ENCODE results near the gene HDAC4.

HDAC4 gene

DNA sequence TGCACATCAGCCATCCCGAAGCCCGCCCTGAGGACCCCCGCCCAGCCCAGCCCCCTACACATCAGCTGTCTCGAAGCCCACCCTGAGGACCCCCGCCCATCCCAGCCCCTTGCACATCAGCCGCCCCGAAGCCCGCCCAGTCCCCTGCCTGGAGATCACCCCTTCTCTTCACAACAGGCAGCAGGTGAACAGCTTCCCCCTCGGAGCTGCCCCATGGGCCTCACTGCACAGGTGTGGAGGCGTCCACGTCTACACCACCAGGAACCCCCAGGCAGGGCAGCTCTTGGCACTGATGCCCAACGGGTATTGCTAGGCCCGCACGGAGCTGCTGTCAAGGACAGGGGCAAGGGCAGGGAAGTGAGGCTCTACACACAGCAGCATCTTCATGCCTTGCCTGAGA, 137.6 kb downstream of the HDAC4 start:
- DNase-seq, result no peak

GRCh38 chr2:239262484-239263230, 138.2 kb downstream of the HDAC4 start:
- no peak for DNase-seq

DNA sequence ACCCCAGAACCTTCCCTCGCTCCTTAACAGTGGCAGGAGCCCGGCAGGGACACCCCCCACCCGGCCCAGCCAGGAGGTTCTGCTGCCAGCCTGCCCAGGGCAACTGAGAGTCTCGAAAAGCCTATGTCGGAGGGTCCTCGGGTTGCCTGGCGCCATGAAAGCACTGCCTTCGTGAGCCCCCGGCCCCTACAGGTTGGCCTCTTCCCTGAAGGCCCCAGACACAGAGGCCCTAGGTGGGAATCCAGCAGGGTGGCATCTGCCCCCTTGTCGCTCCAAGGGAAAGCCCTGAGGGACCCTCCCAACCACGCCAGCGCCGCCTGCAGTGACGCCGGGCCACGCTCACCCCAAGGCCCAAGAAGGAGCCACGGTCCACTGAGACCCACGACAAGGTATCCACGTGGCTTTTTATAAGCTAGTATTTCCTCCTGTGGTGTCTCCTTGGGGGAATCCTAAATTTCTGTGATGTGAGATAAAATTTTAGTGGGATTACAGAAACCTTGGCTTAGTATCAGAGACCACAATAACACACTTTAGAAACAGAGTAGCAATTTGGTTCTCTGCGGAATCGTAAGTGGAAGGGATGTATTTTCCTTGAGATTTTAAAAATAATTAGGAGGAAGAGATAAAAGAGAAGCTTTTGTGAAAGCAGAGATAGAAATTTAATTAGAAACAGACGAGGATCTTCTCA, 138.9 kb downstream of the HDAC4 start:
- no peak for DNase-seq

GRCh38 chr2:239261356-239261755, 139.5 kb downstream of the HDAC4 start:
- no peak for DNase-seq

DNA sequence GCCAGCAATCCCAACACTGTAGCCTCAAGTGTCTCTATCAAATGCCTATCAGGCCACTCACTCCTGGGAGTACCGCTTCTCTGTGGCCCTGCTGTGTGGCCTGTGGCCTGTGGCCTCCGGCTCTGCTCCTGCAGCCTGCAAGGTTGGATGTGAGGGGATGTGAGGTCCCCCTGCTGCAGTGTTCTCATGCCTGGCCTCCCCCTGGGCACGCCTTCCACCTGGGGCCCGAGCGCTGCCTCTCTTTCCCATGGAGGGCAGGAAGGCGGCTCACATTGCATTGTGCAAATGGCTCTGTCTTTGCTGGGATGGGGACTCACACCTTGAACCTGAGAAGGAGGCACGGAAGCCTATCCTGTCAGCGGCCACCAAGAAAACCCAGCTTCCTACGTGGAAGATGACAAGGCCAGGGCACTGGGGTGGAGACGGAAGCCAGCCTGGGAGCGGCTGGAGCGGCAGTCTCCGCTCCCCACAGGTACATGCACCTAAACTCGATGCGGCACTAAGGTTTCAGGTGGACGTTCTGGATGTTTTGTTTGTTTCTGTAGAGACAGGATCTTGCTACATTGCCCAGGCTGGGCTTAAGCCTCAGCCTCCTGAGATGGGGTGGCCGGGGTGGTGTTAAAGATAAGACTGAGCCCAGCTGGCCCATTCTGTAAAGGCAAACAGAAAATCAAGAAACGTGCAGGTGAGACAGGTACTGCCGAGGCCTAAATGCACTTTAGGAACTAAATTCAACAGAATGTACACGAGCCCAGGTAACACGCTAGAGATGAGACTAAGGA, 140.1 kb downstream of the HDAC4 start:
- DNase-seq, result no peak

- no peak for DNase-seq
Measured at GRCh38 chr2:239259603-239260298, 141.1 kb downstream of the HDAC4 start.

DNA sequence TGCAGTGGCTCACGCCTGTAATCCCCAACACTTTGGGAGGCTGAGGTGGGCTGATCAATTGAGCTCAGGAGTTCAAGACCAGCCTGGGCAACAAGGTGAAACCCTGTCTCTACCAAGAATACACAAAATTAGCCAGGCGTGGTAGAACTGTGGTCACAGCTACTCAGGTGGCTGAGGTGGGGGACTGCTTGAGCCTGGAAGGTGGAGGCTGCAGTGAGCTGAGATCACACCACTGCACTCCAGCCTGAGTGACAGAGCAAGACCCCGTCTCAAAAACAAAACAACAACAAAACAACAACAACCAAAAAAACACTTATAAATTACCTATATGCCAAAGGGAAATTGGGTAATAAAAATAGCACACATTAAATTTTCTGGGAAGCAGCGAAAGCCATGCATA, 141.6 kb downstream of the HDAC4 start:
- DNase-seq, result no peak

DNA sequence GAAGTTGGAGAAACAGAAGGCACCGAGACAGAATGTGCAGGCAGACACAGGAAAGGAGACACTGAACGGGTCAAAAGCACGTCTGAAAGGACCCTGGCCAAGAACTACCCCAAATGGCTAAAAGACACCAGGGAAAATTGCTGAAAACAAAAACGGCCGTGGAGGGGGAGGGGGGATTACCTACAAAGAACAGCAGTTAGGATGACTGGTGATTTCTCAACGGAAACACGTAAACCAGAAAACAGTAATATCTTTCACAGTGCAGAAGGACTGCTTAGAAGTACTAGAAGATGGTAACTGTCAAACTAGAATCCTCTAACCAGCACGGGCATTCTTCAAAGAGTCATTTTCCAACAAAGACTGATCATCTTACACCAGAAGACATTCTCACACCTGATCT, 142.6 kb downstream of the HDAC4 start:
- no peak for DNase-seq

DNA sequence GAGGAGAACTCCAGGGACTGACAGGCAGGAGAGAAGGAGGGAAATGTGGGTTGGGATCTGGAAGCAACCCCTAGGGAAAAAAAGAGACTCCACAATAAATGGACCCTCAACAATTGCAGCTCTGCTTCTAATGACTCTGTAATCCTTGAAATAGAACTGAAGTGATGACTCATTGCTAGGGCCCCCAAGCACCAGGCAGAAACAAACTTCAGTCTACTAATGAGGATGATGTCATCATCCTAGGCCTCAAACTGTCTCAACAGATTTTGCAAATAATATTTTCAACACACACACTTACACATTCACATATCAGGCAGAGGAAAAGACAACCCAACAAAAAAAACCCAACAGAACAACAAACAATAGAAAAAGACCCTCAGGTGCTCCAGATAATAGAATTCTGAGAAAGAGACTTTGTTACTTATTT, 143.3 kb downstream of the HDAC4 start:
- peak; percentile 47 for DNase-seq

GRCh38 chr2:239256350-239256743, 144.5 kb downstream of the HDAC4 start:
- no peak for DNase-seq

GRCh38 chr2:239255628-239256349, 145.0 kb downstream of the HDAC4 start:
- no peak for DNase-seq

GRCh38 chr2:239255218-239255617, 145.6 kb downstream of the HDAC4 start:
- no peak for DNase-seq

DNA sequence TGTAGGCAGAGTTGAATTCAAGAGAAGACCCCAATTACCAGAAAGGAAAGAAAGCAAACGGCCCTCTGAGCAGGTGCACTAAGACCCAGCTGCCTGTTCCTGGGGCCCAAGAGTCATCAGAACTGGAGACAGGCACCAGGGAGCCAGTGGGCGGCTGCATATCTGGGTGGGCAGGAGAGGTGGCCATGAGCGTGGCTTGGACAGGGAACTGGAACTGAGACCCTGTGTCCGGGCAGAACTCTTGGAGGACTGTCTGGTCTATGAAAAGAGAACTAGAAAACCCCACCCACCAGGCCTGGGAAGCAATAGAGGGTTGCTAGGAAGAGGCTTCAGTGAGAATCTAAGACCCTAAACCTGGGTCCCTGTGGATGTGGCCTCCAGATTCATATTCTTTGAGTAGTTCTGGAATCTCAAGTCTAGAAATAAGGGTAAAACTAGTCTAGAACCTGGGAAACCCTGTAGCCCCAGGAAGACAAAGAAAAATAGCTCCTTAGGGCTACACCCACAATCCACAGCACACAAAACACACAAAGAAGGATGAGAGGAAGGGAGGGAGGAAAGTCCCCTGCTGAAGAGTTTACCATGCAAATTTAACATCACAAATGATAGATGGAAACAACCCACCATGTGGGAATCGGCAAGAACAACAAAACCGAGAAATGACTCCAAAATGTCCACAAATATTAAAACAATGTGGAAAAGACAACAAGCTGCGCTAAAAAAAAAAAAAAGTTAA, 147.0 kb downstream of the HDAC4 start:
- no peak for DNase-seq

- DNase-seq, result no peak
Measured at GRCh38 chr2:239253264-239253663, 147.6 kb downstream of the HDAC4 start.

DNA sequence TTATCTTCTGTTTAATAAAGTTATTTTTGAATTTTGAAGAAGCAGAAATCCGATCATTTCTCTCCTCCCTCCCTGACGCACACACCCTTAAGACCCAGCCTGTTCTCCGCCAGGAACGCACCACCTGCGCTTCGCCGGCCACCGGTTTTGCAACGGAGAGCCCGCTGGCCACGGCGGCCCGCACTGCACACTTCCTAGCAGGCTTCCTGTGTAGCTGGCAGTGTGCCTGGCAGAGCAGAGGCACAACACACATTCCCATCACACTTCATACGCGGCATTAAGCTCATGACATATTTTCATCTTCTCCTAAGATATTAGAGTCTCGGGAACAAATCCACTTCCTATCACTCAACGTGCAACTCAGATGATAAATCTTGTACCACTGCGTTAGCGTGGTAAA, 148.0 kb downstream of the HDAC4 start:
- no peak for DNase-seq

- DNase-seq, result no peak
Measured at GRCh38 chr2:239252393-239252792, 148.4 kb downstream of the HDAC4 start.

DNA sequence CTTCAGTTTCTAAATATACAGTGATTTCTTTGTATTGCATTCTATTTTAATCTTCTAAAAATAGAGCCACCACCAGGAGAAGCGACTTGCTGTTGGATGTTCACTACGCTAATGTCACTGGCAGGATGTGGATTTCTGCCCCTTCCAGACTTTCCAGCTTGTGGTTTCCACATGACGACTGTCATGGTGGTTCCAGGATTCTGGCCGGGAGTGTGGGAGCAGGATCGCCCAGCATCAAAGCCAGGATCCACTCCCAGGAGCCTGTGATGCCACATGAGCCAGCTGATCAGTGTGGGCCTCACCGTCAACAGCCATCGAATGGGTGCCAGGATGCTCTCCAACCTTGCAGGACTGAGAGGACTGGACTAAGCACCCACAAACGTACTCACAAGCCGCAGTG, 148.8 kb downstream of the HDAC4 start:
- DNase-seq, result no peak

- no peak for DNase-seq
Measured at GRCh38 chr2:239250216-239251081, 150.4 kb downstream of the HDAC4 start.

GRCh38 chr2:239249776-239250175, 151.0 kb downstream of the HDAC4 start:
- DNase-seq, result no peak

- DNase-seq, result no peak
Measured at GRCh38 chr2:239249048-239249447, 151.8 kb downstream of the HDAC4 start.
